ENCODE data around the gene SUZ12.

SUZ12 gene

DNA sequence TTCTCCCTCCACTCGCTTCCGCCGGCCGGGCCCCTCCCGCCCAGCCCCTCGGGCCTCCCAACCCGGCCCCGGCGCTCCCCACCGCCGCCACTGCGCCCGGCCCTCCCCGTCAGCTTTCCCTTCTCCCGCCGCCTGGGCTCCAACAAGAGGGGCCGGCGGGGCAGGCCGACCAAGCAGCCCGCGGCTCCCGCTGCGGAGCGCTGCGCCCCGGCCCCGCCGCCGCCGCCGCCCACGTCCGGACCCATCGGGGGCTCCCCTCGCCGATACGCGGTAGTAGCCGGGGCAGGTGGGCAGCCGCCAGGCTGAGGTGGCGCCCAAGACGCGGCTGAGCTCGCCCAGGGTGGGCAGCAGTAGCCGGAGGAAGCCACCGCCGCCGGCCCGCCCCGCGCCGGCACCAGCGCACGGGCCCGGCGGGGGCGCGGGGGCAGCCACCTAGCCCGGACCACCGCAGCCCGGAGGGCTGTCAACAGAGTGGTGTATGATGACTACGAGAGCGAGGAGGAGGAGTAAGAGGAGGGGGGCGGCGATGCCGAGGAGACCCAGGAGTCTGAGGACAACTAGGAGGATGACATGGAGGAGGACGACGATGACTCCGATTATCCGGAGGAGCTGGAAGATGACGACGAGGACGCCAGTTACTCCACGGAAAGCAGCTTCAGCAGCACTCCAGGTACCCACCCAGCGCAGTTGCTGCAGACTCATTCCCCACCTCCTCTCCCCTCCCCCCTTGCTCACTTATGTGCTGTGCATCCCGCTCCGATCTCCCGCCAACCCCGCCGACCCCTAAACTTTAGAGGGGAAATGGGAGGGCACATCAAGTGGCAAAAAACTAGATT lies 70.9 kb downstream of the SUZ12 start:
- Mint-ChIP-seq H3K4me3 (peak overlapping the region; percentile 83 to 91 (median 90)), H3K27me3 (ENCODE audit: low read depth) (no peaks in the 10 kb centered on the region), H3K4me1 (peaks cover 11% of the 10 kb centered on the region), H3K36me3 (ENCODE audit: low read depth) (peaks cover 16% of the 10 kb centered on the region), H3K9me3 (no peaks in the 10 kb centered on the region), H3K27ac (peak overlapping the region; percentile 79 to 92 (median 86))
- TF ChIP-seq, protein P1, sequence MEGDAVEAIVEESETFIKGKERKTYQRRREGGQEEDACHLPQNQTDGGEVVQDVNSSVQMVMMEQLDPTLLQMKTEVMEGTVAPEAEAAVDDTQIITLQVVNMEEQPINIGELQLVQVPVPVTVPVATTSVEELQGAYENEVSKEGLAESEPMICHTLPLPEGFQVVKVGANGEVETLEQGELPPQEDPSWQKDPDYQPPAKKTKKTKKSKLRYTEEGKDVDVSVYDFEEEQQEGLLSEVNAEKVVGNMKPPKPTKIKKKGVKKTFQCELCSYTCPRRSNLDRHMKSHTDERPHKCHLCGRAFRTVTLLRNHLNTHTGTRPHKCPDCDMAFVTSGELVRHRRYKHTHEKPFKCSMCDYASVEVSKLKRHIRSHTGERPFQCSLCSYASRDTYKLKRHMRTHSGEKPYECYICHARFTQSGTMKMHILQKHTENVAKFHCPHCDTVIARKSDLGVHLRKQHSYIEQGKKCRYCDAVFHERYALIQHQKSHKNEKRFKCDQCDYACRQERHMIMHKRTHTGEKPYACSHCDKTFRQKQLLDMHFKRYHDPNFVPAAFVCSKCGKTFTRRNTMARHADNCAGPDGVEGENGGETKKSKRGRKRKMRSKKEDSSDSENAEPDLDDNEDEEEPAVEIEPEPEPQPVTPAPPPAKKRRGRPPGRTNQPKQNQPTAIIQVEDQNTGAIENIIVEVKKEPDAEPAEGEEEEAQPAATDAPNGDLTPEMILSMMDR (IDR thresholded peaks at IDR 0.05; ENCODE audit: unreplicated experiment in 3 of 3) = peak in 1 of 3 experiments; percentile 18

- peaks cover 11% of the 10 kb centered on the region for H3K4me1 Mint-ChIP-seq
- H3K4me3 Mint-ChIP-seq = peak overlapping the region; percentile 83 to 91 (median 90)
- H3K36me3 Mint-ChIP-seq (ENCODE audit: low read depth) = peaks cover 25% of the 10 kb centered on the region
- H3K27ac Mint-ChIP-seq = peak overlapping the region in 2 of 3 experiments; percentile 86 to 92
- no peaks in the 10 kb centered on the region for H3K27me3 Mint-ChIP-seq (ENCODE audit: low read depth)
- TF ChIP-seq, protein P1 (IDR thresholded peaks at IDR 0.05; ENCODE audit: unreplicated experiment in 3 of 3) = no peak
- peaks cover 3% of the 10 kb centered on the region for H3K9me3 Mint-ChIP-seq
Measured at GRCh38 chr17:32009262-32009542, 72.4 kb downstream of the SUZ12 start.

DNA sequence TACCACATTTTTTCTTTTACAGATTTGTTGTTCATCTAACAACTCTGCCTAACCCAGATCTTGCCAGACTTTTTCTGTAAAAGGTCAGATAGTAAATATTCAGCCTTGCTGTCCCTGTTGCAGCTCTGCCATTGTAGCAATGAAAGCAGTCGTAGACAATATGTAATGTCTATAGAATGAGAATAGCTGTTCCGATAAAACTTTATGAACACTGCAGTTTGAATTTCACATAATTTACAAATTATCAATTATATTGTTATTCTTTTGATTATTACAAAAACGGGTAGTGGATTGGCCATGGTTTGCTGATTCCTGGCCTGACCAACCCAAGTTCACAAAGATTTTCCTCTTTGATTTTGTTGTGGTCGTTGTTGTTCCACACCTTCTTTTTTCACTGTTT lies 73.3 kb downstream of the SUZ12 start:
- peaks cover 25% of the 10 kb centered on the region for H3K36me3 Mint-ChIP-seq (ENCODE audit: low read depth)
- H3K27ac Mint-ChIP-seq = peak overlapping the region in 1 of 3 experiments; percentile 16
- peaks cover 11% of the 10 kb centered on the region for H3K4me1 Mint-ChIP-seq
- TF ChIP-seq, protein P1 (IDR thresholded peaks at IDR 0.05; ENCODE audit: unreplicated experiment in 3 of 3) = no peak
- peaks cover 3% of the 10 kb centered on the region for H3K9me3 Mint-ChIP-seq
- peak overlapping the region; percentile 83 to 91 (median 90) for H3K4me3 Mint-ChIP-seq
- H3K27me3 Mint-ChIP-seq (ENCODE audit: low read depth) = no peaks in the 10 kb centered on the region

- Mint-ChIP-seq H3K9me3 (peaks cover 3% of the 10 kb centered on the region), H3K27ac (no peak overlapping the region), H3K4me1 (peaks cover 13% of the 10 kb centered on the region), H3K36me3 (ENCODE audit: low read depth) (peaks cover 31% of the 10 kb centered on the region), H3K27me3 (ENCODE audit: low read depth) (no peaks in the 10 kb centered on the region), H3K4me3 (no peak overlapping the region)
- TF ChIP-seq, protein P1 (IDR thresholded peaks at IDR 0.05; ENCODE audit: unreplicated experiment in 3 of 3) = no peak
Measured at GRCh38 chr17:32015245-32016013, 78.6 kb downstream of the SUZ12 start.

DNA sequence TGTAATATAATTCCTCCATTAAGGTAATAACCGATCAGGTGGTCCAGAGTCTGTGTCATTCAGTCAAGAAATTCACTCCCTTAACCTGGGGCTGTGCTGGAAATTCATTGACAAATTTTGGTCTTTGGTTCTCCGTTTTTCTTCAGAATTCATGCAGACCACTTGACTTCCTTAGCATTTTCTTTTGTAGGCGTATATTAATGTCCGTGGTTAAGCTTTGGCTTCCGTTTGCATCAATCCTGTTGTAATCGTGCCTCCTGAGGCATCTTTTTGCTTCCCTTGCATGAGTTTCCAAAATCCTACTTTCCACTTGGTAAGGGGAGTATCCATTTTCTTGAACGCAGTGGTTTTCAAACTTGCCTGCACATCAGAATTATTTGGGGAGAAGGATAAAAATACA lies 79.4 kb downstream of the SUZ12 start:
- peaks cover 3% of the 10 kb centered on the region for H3K9me3 Mint-ChIP-seq
- H3K27me3 Mint-ChIP-seq (ENCODE audit: low read depth) = no peaks in the 10 kb centered on the region
- TF ChIP-seq, protein P1 (IDR thresholded peaks at IDR 0.05; ENCODE audit: unreplicated experiment in 3 of 3) = no peak
- peaks cover 28% of the 10 kb centered on the region for H3K36me3 Mint-ChIP-seq (ENCODE audit: low read depth)
- no peak overlapping the region for H3K4me3 Mint-ChIP-seq
- H3K27ac Mint-ChIP-seq = no peak overlapping the region
- peaks cover 8% of the 10 kb centered on the region for H3K4me1 Mint-ChIP-seq

Data from nephron (organoid).